HuH-7 (cell line): ENCODE results near the gene IQCC.
A peak's percentile ranks its signal among the peaks of the same experiment; 100 is the strongest.

Source experiments
- DNase-seq: peaks from one replicate; pipeline ENCODE4 v3.0.0; 2011; ENCODE audit warnings: low spot score

Gene IQCC

DNA sequence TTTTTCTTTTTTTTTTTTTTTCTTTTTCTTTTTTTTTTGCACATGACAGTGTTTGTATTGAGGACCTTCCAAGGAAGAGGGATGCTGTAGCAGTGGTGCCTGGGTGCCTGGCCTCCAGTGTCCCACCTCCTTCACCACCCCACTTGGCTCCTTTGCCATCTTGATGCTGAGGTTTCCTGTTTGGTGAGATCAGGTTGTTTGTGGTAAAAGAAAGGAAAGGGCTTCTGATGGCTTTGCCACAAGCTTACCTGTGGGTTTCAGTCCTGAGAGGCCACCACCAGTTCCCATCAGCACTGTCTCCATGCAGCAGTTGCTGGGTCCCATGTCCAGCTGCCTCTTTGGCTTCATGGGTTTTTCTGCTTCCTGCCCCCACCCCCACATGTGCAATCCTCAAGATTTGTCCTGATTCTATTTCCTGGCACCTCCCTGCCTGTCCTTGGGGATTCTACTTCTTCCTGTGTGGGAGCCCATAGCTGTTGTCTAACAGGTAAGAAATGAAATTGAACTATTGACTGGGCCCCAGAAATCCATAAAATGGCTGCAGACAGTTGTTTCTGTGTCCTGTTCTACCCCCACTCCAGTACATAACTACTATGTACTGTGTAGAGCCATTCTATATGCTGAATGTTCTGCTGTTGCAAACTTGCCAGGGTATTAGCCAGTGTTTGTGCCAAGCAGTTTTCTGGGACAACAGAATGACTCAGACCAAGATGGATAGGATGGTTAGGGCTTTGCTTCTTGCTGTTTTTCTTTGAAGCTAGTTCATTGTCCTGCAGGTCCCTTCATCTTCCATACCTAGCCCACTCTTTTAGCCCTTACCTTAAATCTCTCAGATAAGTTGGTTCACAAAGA is 9.3 kb upstream of the IQCC start:
- DNase-seq, result no peak

DNA sequence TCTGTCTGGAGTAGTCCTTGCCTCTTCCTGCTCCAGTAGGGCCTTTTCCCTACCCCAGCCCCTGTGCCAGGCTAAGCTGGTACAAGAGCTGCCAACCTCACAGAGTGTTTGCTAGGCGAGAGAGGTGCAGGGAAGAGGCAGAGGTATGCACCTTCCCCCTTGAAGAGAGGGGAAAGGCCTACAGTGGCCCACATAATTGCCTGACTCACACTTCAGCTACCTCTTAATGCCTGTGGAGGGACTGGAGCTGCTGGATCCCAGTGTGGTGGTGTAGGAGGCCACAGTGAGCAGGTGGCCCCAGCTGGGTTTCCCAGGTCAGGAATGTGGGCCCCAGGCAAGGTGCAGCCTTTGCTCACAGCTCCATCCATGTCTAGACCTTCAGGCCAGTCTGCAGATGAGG is 8.4 kb upstream of the IQCC start:
- DNase-seq, result no peak

DNA sequence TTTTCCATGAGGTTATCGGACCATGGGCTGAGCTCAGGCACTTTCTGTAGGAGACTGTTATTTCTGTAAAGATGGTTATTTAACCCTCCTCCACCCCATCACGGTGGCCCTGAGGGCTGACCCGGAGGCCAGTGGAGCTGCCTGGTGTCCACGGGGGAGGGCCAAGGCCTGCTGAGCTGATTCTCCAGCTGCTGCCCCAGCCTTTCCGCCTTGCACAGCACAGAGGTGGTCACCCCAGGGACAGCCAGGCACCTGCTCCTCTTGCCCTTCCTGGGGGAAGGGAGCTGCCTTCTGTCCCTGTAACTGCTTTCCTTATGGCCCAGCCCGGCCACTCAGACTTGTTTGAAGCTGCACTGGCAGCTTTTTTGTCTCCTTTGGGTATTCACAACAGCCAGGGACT is 7.6 kb upstream of the IQCC start:
- no peak for DNase-seq

DNA sequence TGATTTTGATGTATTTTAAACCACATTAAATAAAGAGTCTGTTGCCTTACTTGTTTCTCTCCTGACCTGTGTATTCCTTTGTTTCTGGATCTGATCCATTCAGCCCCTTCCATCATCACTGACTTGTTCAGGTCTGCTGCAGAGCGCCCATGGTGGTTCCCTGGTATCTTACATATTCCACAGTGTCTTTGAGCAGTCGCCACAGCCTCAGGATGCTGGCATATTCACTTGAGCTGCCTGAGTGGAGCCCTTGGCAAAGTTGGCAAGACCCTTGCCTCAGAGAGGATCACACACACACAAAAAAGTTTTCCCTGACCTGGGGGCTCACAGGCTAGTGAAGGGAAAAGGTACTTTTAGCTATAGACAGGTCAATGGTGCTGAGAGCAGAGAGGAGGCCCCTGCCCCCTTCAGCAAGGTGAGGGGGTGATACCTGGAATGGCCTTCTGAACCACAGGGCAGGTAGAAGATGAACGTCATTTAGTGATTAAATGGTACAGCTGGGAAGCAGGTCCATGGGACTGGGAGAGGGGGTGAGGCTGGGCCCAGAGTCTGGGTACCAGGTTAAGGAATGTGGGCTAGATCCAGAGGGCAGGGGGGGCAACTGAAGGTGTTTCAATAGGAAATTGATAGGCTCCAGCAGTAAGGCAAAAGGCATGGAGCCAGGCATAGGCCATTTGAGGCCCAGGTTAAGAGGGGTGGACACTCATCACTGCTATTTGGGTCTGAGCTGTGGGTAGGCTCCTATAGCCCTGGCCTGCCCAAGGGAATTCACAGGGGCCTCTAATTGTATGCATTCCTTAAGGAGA is 7.0 kb upstream of the IQCC start:
- DNase-seq, result no peak

DNA sequence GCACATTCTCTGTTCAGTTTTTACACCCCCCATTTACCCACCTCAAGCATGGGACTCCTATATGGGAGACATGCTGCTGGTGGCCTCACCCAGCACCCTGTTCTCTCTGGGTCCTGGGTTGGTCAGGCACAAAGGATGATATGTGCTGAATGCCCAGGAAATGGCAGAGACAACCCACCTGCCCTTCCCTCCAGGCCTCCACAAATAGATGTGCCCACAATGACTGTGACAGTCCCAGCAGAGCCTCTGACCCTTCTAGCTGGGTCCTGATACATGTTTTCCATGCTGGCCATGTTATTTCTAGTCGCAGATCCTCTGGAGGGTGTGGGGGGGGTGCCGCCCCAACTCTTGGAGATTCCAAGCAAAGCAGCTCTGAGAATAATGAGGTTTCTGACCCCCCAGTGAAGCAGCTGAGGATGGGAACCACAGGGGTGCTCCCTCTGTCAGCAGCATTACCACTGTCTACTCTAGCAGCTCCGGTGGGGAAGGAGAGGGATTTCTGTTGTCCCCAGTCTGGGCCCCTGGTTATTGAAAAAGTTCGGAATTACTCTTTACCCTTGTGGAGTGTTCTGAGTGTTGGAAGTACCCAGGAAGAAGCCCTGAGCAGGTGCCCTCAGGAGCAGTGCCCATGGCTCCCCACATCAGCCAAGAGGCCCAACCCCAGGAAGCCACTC is 6.3 kb upstream of the IQCC start:
- DNase-seq, result no peak

DNA sequence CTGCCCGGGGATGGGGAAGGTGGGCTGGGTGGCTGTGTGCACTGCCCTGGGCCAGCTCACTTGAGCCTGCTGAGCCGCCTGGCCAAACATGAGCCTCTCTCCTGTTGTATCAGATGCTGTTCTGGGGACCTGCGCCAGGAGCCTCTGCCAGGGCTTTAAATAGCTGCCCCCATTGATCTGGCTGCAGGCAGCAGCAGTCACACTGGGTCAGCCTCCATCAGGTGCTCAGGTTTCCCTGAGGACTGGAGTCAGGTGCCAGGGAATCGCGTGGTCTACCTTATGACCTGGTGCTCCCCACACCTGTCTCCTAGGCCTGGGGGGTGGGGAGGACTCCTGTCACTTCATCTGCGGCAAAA is 5.8 kb upstream of the IQCC start:
- DNase-seq, result no peak

DNA sequence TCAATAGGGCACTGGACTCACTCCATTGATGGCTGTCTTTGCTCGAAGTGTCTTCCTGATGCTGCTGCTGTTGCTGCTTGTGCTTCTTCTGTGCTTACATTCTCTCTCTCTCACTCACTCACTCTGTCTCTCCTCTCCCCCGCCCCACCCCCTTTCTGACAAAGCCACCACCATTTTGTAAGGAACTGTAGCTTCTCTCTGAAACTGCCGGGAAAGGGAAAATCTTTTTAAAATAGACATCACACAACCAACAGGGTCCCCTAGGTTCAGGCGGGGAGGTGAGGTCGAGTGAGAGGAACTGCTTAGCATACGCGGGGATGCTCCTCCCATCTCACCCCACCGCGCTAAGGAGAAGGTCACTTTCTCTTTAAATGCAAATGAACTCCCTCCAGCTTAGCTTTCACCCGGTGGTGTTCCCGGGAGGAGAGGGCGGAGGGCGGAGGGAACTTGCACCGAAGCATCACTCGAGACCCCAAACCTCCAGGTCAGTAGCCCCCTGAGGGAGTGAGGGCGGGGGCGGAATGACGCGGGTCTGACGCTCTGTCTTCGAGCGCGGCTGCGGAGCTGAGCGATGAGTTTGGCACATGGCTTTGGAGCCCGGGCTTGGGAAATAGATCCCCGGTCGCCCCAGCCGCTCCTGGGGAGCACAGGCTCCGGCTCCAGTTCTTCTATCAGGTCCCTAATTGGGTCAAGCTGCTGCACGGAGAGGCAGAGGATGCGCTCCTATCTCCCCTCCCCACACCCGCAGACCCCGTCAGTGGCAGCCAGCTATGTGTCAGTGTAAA is 5.1 kb upstream of the IQCC start, which contains the start of gene CCDC28B:
Gene CCDC28B (plus strand): TSS at position 370 of the 785 bp plus-strand sequence. CDS start 1,341 bp downstream, outside the sequence.
- DNase-seq, result peak; percentile 79

DNA sequence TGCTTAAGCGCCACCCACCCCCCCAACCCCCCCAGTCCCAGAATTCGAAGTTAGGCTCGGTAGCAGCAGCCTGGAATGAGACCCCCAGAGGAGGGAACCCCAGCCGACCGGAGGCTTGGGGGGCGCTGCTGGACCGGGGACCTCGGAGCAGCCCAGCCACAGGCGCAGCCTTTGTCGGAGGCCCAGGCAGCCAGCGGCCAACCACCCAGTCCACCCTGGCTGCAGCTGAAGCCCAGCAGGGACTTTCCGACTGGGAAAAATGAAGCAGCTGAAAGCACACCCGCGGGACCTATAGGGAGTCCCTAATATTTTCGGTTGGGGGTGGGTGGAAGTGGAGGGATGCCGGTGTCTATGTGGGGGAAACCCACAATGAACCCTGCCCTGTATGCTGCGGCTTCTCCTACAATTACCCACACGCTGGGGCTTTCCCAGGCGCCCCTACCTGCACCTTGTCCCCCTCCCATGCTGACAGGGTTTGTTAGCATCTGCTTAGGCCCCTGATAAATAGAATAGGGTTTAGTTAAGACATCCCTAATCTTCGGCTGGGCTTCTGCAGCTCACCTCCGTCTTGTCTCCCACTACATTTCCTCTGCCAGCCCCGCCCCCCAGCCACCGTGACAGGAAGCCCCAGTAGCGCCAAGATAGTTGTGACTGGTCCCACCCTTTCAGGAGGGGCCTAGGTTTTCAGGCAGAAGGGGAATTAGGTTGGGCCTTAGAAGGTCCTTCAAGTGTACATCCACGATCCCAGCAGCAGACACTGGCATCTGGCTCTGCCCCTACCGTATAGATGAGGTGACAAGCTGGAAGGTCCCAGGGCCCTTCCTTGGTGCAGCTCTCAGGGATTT is 4.2 kb upstream of the IQCC start:
- DNase-seq, result peak; percentile 39

DNA sequence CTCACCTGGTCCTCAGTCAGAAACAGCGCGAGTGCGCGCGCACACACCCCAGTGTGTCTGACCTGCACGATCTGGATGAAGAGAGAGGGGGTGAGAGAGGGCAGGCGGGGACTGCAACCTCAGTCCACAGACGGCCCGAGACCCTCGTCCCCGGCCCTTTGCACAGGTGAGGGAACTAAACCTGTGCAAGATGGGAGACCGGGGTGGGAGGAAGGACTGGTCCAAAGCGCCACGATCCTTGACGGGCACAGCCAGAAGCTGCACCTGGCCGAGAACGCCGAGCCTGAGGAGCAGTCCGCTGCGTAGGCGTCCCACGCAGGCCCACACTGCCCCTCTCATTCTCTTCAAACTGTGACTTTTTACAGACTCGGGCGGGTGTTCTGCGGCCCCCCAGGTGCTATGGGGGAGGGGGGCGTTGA is 519 bp upstream of the IQCC start:
- DNase-seq, result no peak

DNA sequence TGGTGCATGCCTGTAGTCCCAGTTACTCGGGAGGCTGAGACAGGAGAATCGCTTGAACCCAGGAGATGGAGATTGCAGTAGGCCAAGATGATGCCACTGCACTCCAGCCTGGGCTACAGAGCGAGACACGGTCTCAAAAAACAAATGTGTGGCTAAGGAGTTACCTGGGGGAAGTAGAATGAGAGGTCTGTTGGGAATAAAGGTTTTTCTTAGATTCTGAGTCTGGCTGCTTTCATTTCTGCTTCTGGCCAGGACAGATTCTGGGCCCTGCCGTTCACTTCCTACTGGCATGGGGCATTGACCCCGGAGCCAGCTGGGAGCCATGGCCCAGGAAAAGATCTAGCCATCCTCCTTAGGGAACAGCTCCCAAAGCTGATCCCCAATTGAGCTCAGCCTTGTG is 3.0 kb downstream of the IQCC start:
- no peak for DNase-seq

DNA sequence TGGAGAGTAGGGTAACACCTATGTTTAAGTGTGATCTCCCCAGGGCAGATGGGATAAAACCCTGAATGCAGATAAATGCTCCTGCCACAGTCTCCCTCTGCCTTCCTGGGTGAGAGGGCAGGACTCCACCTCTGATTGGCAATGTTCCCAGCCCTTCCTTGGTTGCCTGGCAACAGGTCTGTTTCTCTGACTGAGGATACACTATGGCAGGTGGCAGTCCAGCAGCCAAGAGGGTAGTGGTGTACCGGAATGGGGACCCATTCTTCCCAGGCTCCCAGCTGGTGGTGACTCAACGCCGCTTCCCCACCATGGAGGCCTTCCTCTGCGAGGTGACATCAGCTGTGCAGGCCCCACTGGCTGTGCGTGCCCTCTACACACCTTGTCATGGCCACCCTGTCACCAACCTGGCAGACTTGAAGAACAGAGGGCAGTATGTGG is 3.4 kb downstream of the IQCC start, which contains the start of gene DCDC2B:
Gene DCDC2B (plus strand): TSS at position 199 of the 438 bp plus-strand sequence. CDS start 5 bp downstream, at position 204.
- DNase-seq, result no peak

DNA sequence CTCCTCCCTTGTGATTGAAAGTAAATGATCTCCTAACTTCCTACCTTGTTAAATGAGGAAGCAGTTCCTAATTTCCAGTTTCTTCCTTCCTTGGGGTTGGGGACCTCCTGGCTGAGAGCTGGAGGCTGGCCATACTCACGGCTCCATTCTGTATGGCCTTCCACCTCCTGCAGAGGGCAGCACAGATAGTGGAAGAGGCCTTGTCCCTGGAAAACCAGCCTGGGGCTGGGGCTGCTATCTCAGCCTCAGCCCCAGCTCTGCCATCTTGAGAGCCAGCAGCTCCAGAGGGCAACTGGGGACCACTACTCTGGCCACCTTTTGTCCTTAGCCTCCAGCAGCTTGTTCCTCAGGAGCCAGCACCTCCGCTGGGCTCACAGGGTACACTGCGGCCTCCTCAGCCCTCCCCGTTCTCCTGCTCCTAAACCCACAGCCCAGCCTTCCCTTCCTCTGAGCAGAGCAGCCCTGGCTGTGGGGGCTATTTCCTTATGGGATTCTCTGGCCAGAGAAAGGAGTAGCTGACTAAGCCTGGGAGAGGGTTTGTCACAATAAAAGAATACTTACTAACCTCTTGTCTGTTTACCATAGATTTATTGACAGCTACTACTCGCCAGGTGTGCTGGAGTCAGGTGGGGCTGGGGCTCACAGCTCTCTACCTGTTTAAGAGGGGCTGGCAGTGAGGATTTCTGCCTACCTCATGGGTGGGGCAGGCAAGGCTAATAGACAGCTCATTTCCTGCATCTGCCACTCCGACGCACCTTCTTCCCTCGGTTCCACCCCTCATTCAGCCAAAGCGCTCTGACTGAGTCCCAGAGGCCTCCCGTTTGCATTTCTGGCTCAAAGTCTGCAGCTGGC is 10.4 kb downstream of the IQCC start:
- peak; percentile 80 for DNase-seq

DNA sequence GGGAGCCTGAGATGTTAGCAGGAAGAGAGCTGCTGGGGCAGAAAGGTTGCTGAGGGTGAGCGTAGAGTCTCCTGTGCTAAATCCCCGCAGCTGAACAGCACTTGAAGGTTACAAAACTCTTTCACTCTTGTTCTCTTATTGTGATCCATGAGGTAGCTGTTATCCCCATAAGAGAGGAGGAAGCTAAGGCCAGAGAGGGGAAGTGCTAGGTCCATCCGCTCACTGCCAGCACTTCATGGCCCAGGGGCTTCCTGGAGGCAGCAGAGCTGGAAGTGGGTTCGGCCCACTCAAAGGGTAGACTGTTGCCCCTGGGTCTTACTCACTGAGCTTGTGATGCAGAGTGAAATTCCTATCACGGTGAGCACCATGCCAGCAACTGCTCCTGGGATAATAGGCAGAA is 11.1 kb downstream of the IQCC start:
- no peak for DNase-seq

DNA sequence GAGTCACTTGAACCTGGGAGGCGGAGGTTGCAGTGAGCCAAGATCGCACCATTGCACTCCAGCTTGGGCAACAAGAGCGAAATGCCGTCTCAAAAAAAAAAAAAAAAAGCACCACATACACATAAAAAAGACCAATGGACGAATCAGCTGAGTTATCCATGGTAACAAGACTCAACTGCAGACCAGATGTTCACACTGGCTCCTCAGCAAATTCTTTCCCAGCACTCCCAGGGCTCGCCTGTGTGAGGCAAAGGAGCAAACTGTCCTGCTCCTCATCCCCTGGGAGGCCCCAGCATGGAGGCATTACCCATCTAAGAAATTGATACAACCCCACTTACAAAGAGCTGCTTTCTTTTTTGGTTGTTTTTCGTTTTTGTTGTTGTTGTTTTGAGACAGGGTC is 13.6 kb downstream of the IQCC start:
- no peak for DNase-seq

DNA sequence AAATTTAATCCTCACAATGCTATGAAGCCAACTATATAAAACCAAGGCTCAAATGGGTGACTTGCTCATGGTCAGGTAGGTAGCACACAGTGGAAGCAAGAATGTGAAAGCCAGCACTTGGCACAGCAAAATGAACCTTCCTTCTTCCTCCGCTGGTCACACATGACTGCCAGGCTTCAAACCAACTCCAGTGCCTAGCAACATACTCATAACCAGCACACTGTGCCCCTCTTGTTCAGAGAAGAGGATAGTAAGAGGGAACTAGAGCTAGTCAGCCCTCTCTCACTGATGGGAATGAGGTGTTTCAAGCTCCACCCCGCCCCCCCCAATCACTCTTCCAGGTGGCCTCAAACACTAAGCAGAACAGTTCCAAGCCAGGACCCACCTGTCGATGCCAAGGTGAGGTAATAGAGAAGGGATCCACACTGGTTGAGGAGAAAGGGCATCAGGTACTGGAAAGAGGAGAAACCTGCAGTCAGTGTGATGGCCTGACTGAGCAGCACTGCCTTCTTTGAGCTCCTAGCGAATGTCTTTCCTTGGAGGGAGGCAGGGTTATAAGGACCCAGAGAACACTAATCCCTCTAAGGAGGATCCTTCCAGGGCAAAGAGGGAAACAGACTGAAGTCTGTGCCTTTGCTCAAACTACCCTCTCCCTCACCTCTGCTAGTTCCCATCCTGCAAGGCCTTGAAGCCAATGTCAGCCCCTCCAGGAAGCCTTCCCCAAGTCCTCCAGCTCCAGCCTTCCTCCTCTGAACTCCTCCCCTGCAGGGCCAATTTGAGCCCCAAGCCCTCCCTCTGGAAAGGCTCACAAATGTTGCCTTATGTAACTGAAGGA is 15.5 kb downstream of the IQCC start:
- DNase-seq, result no peak

DNA sequence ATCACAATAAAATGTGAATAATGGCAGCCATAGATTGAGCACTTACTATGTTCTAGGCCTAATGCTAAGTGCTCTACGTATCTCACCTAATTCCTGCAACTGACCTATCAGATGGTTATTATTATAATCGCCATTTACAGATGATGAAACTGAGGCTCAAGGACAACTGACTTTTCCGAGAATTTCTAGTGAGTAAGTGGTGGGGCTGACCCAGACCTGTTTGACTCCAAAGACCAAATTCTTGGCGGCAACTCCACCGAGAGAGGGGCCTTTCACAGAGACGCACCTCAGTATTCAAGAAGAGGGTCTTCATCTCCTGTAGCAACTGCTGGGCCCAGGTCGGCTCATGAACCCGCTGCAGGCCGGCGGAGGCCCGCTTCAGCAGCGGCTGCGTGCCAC is 16.1 kb downstream of the IQCC start:
- no peak for DNase-seq

DNA sequence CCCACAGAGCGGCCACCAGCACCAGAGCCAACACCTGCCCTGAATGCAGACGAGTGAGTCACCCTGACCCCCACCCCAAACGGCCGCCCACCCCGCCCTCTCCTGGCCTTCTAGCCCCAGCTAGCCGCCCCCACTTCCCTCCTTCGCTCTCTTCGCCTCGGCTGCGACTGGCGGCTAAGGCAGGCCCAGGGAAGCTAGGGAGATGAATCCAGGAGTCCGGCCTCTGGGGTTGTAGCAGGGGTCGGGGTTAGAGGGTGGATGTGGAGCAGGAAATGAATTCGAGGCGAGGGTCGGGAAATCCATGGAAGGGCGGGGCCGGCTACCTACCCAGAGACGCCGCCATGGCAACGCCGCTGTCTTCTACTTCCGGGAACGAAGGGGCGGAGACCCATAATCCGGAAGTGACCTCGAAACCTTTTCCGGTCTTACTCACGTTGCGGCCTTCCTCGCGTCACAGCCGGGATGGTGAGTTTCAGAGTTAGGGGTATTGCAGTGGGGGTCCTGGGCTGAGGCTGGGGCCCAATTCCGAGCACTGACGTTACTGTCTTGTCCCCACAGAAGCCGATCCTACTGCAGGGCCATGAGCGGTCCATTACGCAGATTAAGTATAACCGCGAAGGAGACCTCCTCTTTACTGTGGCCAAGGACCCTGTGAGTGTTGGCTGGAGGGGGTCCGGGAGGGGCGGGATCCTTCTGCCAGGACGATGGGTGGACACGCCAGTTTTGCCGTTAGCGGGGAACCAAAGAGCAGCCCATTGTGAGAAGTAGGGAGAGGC is 16.7 kb downstream of the IQCC start, which contains the start of the genes EIF3I and TMEM234:
Gene EIF3I (plus strand): TSS at position 428 of the 776 bp plus-strand sequence. CDS start 35 bp downstream, at position 463.
Gene TMEM234 (minus strand): TSS at position 374 of the 776 bp plus-strand sequence. CDS start 31 bp downstream, at position 343.
- peak; percentile 91 for DNase-seq

DNA sequence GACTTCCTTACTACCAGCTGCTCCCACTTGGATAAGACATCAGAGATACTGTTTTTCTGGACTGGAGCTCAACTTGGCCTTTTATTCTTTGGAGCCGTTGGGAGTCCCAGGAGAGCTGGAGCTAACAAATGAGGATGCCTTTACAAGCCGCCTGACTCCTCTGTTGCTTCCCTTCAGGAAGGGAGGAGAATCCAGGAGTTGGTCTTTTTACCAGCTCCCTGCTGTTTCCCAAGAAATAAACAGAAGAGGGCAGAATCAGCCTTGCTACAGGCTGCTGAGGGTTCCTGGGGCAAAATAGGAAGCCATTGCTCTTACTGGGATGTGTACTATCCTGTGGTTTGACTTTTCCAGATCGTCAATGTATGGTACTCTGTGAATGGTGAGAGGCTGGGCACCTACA is 18.2 kb downstream of the IQCC start:
- no peak for DNase-seq
